Limb (tissue), 2 donors: ENCODE results near the gene ITPKB.
A peak's percentile ranks its signal among the peaks of the same experiment; 100 is the strongest.

Experiments
- DNase-seq, 2 donors: peaks; one replicate each; pipeline ENCODE4 v3.0.0-alpha.2; 2016; ENCODE audit errors: extremely low spot score in 2 of 2

The ITPKB gene

GRCh38 chr1:226638608-226639007, 100.5 kb downstream of the ITPKB start:
- no peak for DNase-seq

- DNase-seq = peak in 1 of 2 donors; percentile 43
Measured at GRCh38 chr1:226638001-226638601, 101.0 kb downstream of the ITPKB start.

- peak in 1 of 2 donors; percentile 55 for DNase-seq
Measured at GRCh38 chr1:226637147-226637935, 101.7 kb downstream of the ITPKB start.

- no peak for DNase-seq
Measured at GRCh38 chr1:226636847-226637096, 102.3 kb downstream of the ITPKB start.

- peak in 1 of 2 donors; percentile 21 for DNase-seq
Measured at GRCh38 chr1:226635456-226635941, 103.6 kb downstream of the ITPKB start.

- DNase-seq = no peak
Measured at GRCh38 chr1:226634611-226635246, 104.4 kb downstream of the ITPKB start.

- DNase-seq = peak; percentile 61 to 88
Measured at GRCh38 chr1:226634166-226634588, 104.9 kb downstream of the ITPKB start.

- no peak for DNase-seq
Measured at GRCh38 chr1:226633541-226634165, 105.4 kb downstream of the ITPKB start.

GRCh38 chr1:226632922-226633351, 106.1 kb downstream of the ITPKB start:
- no peak for DNase-seq

- DNase-seq = no peak
Measured at GRCh38 chr1:226632169-226632879, 106.8 kb downstream of the ITPKB start.

- no peak for DNase-seq
Measured at GRCh38 chr1:226631229-226632000, 107.7 kb downstream of the ITPKB start.

GRCh38 chr1:226630592-226630991, 108.5 kb downstream of the ITPKB start:
- no peak for DNase-seq

GRCh38 chr1:226629896-226630550, 109.1 kb downstream of the ITPKB start:
- DNase-seq = no peak

GRCh38 chr1:226629210-226629895, 109.7 kb downstream of the ITPKB start:
- DNase-seq = no peak

GRCh38 chr1:226628612-226629155, 110.4 kb downstream of the ITPKB start:
- peak in 1 of 2 donors; percentile 53 for DNase-seq

GRCh38 chr1:226627924-226628611, 111.0 kb downstream of the ITPKB start:
- no peak for DNase-seq

- DNase-seq = no peak
Measured at GRCh38 chr1:226627050-226627755, 111.9 kb downstream of the ITPKB start.

- DNase-seq = peak; percentile 53 to 72
Measured at GRCh38 chr1:226626577-226626956, 112.5 kb downstream of the ITPKB start.
